Neural progenitor cell (in vitro differentiated cells): Measurements from ENCODE around the gene ARHGAP26. TPM values are rescaled to one million over a fixed set of nuclear protein-coding genes. Genes with fewer than 3 reads are reported as not detected.

ENCODE experiments used
- DNase-seq: peaks from one replicate; pipeline ENCODE4 v3.0.0-alpha.2; 2016; ENCODE audit warnings: low spot score
- H2AFZ ChIP-seq: fragments of 200-600 bp; sonication (generic); replicated peaks from 2 replicates; pipeline ENCODE4 v1.6.1; 2016; ENCODE audit warnings: antibody characterized with exemption
- H3F3A ChIP-seq: fragments of 200-600 bp; sonication (generic); 2 replicates; pipeline ENCODE4 v1.6.1; 2016; ENCODE audit warnings: antibody characterized with exemption, low read depth
- H3K27ac ChIP-seq: fragments of 200-600 bp; sonication (generic); 2 replicates; pipeline ENCODE4 v1.5.1; 2016; ENCODE audit warnings: mild to moderate bottlenecking
- H3K27me3 ChIP-seq: fragments of 200-600 bp; sonication (generic); 2 replicates; pipeline ENCODE4 v1.6.1; 2016; ENCODE audit warnings: mild to moderate bottlenecking, moderate library complexity
- H3K36me3 ChIP-seq: fragments of 200-600 bp; sonication (generic); 2 replicates; pipeline ENCODE4 v1.5.1; 2016
- H3K4me1 ChIP-seq: fragments of 200-600 bp; sonication (generic); 2 replicates; pipeline ENCODE4 v1.6.1; 2016; ENCODE audit warnings: mixed run types
- H3K4me2 ChIP-seq: fragments of 200-600 bp; sonication (generic); 2 replicates; pipeline ENCODE4 v1.6.1; 2016
- H3K4me3 ChIP-seq: fragments of 200-600 bp; sonication (generic); 2 replicates; pipeline ENCODE4 v1.5.1; 2016
- H3K79me2 ChIP-seq: fragments of 200-600 bp; sonication (generic); 2 replicates; pipeline ENCODE4 v1.6.1; 2016; ENCODE audit warnings: low read depth
- H3K9ac ChIP-seq: fragments of 200-600 bp; sonication (generic); 2 replicates; pipeline ENCODE4 v1.6.1; 2016
- H3K9me3 ChIP-seq: fragments of 200-600 bp; sonication (generic); 2 replicates; pipeline ENCODE4 v1.5.1; 2016; ENCODE audit warnings: low read depth
- H4K20me1 ChIP-seq: fragments of 200-600 bp; sonication (generic); 2 replicates; pipeline ENCODE4 v1.6.1; 2016; ENCODE audit warnings: low read depth
- H3K27ac Mint-ChIP-seq: 3 replicates; pipeline ENCODE4 v1.8.0; 2021; ENCODE audit warnings: mixed read lengths
- H3K27me3 Mint-ChIP-seq: 2 replicates; pipeline ENCODE4 v1.8.0; 2022; ENCODE audit warnings: low read depth, mild to moderate bottlenecking, inconsistent platforms, moderate library complexity, mixed read lengths; ENCODE audit not compliant: insufficient read depth
- H3K36me3 Mint-ChIP-seq: 3 replicates; pipeline ENCODE4 v1.8.0; 2021; ENCODE audit warnings: mixed read lengths
- H3K4me1 Mint-ChIP-seq: 3 replicates; pipeline ENCODE4 v1.8.0; 2021; ENCODE audit warnings: mixed read lengths
- H3K4me3 Mint-ChIP-seq: 3 replicates; pipeline ENCODE4 v1.8.0; 2021; ENCODE audit warnings: mild to moderate bottlenecking, moderate library complexity, mixed read lengths
- H3K9me3 Mint-ChIP-seq: 3 replicates; pipeline ENCODE4 v1.8.0; 2020; ENCODE audit warnings: mixed read lengths
- CTCF ChIP-seq: fragments of 200-600 bp; sonication (generic); IDR thresholded peaks from 2 replicates; pipeline ENCODE4 v1.5.1; 2017; ENCODE audit warnings: antibody characterized with exemption, mild to moderate bottlenecking
- EZH2 ChIP-seq: fragments of 200-600 bp; sonication (generic); IDR thresholded peaks from 2 replicates; pipeline ENCODE4 v1.6.1; 2017; ENCODE audit warnings: antibody characterized with exemption, mild to moderate bottlenecking, moderate library complexity
- EZH2phosphoT487 ChIP-seq: fragments of 200-600 bp; sonication (generic); IDR thresholded peaks from 2 replicates; pipeline ENCODE4 v1.6.1; 2017; ENCODE audit warnings: antibody characterized with exemption
- total RNA-seq: library from RNA; depleted of rRNA; stranded (reverse); fragments of >200 nt; gene quantifications from 2 replicates; pipeline ENCODE4 v1.2.3, GENCODE V29; 2015; ENCODE audit warnings: low replicate concordance

Gene ARHGAP26
- total RNA-seq, 1 donor from 2014 or later: 7.0 TPM

- no peak for TF ChIP-seq CTCF
- TF ChIP-seq EZH2: no peak
- TF ChIP-seq EZH2phosphoT487: no peak
- H3K36me3 ChIP-seq: no peaks in the 10 kb centered on the region
Measured at GRCh38 chr5:143245929-143246561, 475.9 kb downstream of the ARHGAP26 start.

DNA sequence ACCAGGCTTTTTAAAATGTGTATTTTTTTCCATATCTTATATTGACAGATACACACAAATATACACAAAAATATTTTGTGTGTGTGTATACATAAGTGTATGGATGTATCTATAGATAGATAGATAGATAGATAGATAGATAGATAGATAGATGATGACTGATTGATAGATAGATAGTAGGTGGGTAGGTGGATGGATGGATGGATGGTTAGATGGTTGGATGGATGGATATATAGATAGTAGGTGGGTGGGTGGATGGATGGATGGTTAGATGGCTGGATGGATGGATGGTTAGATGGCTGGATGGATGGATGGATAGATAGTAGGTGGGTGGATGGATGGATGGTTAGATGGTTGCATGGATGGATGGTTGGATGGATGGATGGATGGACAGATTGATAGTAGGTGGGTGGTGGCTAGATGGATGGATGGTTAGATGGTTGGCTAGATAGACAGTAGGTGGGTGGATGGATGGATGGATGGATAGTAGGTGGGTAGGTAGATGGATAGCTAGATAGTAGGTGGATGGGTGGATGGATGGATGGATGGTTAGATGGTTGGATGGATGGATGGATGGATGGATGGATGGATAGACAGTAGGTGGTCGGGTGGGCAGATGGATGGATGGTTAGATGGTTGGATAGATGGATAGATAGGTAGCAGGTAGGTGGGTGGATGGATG is 477.1 kb downstream of the ARHGAP26 start:
- Histone ChIP-seq H3F3A (no peaks in the 10 kb centered on the region), H3K79me2 (no peaks in the 10 kb centered on the region), H3K27ac (no peak overlapping the region), H2AFZ (no peak overlapping the region), H3K4me1 (no peaks in the 10 kb centered on the region), H3K36me3 (no peaks in the 10 kb centered on the region), H3K27me3 (no peaks in the 10 kb centered on the region), H3K9ac (no peak overlapping the region), H3K9me3 (no peaks in the 10 kb centered on the region), H3K4me3 (no peak overlapping the region), H4K20me1 (no peaks in the 10 kb centered on the region), H3K4me2 (no peak overlapping the region)
- DNase-seq: no peak
- no peaks in the 10 kb centered on the region for H3K4me1 Mint-ChIP-seq
- peaks cover 2% of the 10 kb centered on the region for H3K27me3 Mint-ChIP-seq
- no peak overlapping the region for H3K27ac Mint-ChIP-seq
- no peak overlapping the region for H3K4me3 Mint-ChIP-seq
- H3K9me3 Mint-ChIP-seq: peaks cover 7% of the 10 kb centered on the region
- no peaks in the 10 kb centered on the region for H3K36me3 Mint-ChIP-seq
- TF ChIP-seq CTCF (no peak), EZH2 (no peak), EZH2phosphoT487 (no peak)

More at GRCh38 chr5:143245929-143246561, 475.9 kb downstream of the ARHGAP26 start:
- Mint-ChIP-seq H3K27me3 (peaks cover 4% of the 10 kb centered on the region), H3K27ac (no peak overlapping the region), H3K4me1 (no peaks in the 10 kb centered on the region), H3K9me3 (peaks cover 7% of the 10 kb centered on the region), H3K36me3 (no peaks in the 10 kb centered on the region), H3K4me3 (no peak overlapping the region)
- no peak for DNase-seq
- Histone ChIP-seq H3K79me2 (no peaks in the 10 kb centered on the region), H3K4me2 (no peak overlapping the region), H3K27ac (no peak overlapping the region), H3K27me3 (no peaks in the 10 kb centered on the region), H3K4me3 (no peak overlapping the region), H3F3A (no peaks in the 10 kb centered on the region), H2AFZ (no peak overlapping the region), H3K4me1 (no peaks in the 10 kb centered on the region), H3K9ac (no peak overlapping the region), H3K9me3 (no peaks in the 10 kb centered on the region), H4K20me1 (no peaks in the 10 kb centered on the region)

GRCh38 chr5:143248391-143248790 is 478.2 kb downstream of the ARHGAP26 start:
- Histone ChIP-seq H3K36me3 (no peaks in the 10 kb centered on the region), H3K4me3 (no peak overlapping the region), H3K4me2 (no peak overlapping the region), H3K79me2 (no peaks in the 10 kb centered on the region), H3F3A (no peaks in the 10 kb centered on the region), H2AFZ (no peak overlapping the region), H3K27me3 (no peaks in the 10 kb centered on the region), H3K27ac (no peak overlapping the region), H3K4me1 (no peaks in the 10 kb centered on the region), H3K9me3 (no peaks in the 10 kb centered on the region), H4K20me1 (no peaks in the 10 kb centered on the region), H3K9ac (no peak overlapping the region)
- no peak for TF ChIP-seq EZH2phosphoT487
- no peak for TF ChIP-seq CTCF
- TF ChIP-seq EZH2: no peak
- no peak for DNase-seq
- H3K27ac Mint-ChIP-seq: no peak overlapping the region
- H3K4me3 Mint-ChIP-seq: no peak overlapping the region
- H3K36me3 Mint-ChIP-seq: no peaks in the 10 kb centered on the region
- peaks cover 2% of the 10 kb centered on the region for H3K27me3 Mint-ChIP-seq
- peaks cover 7% of the 10 kb centered on the region for H3K9me3 Mint-ChIP-seq
- no peaks in the 10 kb centered on the region for H3K4me1 Mint-ChIP-seq
